B cell (primary cell): ENCODE data around the gene SLC6A1. TPM values are rescaled to one million over a fixed set of nuclear protein-coding genes. Genes with fewer than 3 reads are reported as not detected.

Experiments used
- ATAC-seq: fragments of 200-7000 bp; cut with Tn5 transposase; one replicate; pipeline ENCODE4 v1.10.0; 2021; ENCODE audit warnings: low read depth, mild to moderate bottlenecking, moderate number of reproducible peaks, moderate library complexity
- CTCF ChIA-PET: fragments of 350-600 bp; sonication (Branson Sonifier 250); formaldehyde crosslinking; loops from one replicate; lab custom pipeline; 2021; ENCODE audit warnings: antibody characterized with exemption, inconsistent platforms; lab: Charles Lee
- POLR2A ChIA-PET: fragments of 350-600 bp; sonication (Branson Sonifier 250); formaldehyde crosslinking; loops from one replicate; lab custom pipeline; 2021; ENCODE audit warnings: antibody characterized with exemption; lab: Charles Lee
- DNase-seq: peaks from one replicate; pipeline ENCODE4 v3.0.0; 2013
- H2AFZ ChIP-seq: 2 replicates; pipeline ENCODE4 v1.6.1; 2012; ENCODE audit warnings: mild to moderate bottlenecking, low read depth, low read length; ENCODE audit not compliant: insufficient read depth, poor library complexity, severe bottlenecking
- H3K27ac ChIP-seq, 2 donors: 1 replicate in 1 of 2; 2 replicates in 1 of 2; pipeline ENCODE4 v1.5.1; 2012 to 2013; ENCODE audit warnings: low read length in 2 of 2, mild to moderate bottlenecking in 2 of 2, moderate library complexity in 1 of 2
- H3K27me3 ChIP-seq, 4 experiments: fragments of 200-600 bp in 1 of 4; sonication (generic) in 1 of 4; replicated peaks in 1 of 4; 1 replicate in 2 of 4; 2 replicates in 2 of 4; pipeline versions ENCODE4 v1.6.1 to v1.7.0; 2013 to 2016; ENCODE audit warnings: low read length in 3 of 4, mild to moderate bottlenecking in 2 of 4, mixed read lengths in 1 of 4, moderate library complexity in 1 of 4; ENCODE audit not compliant: insufficient read depth in 4 of 4, control insufficient read depth in 3 of 4; ENCODE audit errors: control extremely low read depth in 1 of 4
- H3K36me3 ChIP-seq, 2 experiments: replicated peaks in 1 of 2; 1 replicate in 1 of 2; 2 replicates in 1 of 2; pipeline versions ENCODE4 v1.6.1 to v1.7.1; 2013; ENCODE audit warnings: low read length in 1 of 2; ENCODE audit not compliant: insufficient read depth in 2 of 2, control insufficient read depth in 1 of 2; ENCODE audit errors: control extremely low read depth in 1 of 2, extremely low read depth in 1 of 2
- H3K4me1 ChIP-seq, 2 donors: fragments of 200-600 bp in 1 of 2; sonication (generic) in 1 of 2; 1 replicate in 1 of 2; 2 replicates in 1 of 2; pipeline versions ENCODE4 v1.5.1 to v1.6.1; 2013 to 2017; ENCODE audit warnings: low read length in 2 of 2; ENCODE audit not compliant: control insufficient read depth in 2 of 2, insufficient read depth in 2 of 2
- H3K4me2 ChIP-seq: replicated peaks from 2 replicates; pipeline ENCODE3; 2012; ENCODE audit warnings: mild to moderate bottlenecking, low read depth, low read length; ENCODE audit not compliant: poor library complexity, severe bottlenecking
- H3K4me3 ChIP-seq, 5 experiments: fragments of 200-600 bp in 1 of 5; sonication (generic) in 1 of 5; 1 replicate in 3 of 5; 2 replicates in 2 of 5; pipeline versions ENCODE4 v1.5.1 to v1.7.0; 2011 to 2016; ENCODE audit warnings: low read length in 4 of 5, mild to moderate bottlenecking in 4 of 5, low read depth in 2 of 5, control low read depth in 1 of 5, moderate library complexity in 1 of 5; ENCODE audit not compliant: insufficient read depth in 1 of 5; ENCODE audit errors: control extremely low read depth in 1 of 5, extremely low read depth in 1 of 5
- H3K79me2 ChIP-seq: fragments of 200-600 bp; sonication (generic); one replicate; pipeline ENCODE4 v1.6.0; 2016; ENCODE audit warnings: low read length; ENCODE audit not compliant: control insufficient read depth, insufficient read depth
- H3K9ac ChIP-seq: fragments of 200-600 bp; sonication (generic); 2 replicates; pipeline ENCODE4 v1.6.1; 2017; ENCODE audit warnings: mild to moderate bottlenecking, low read length, moderate library complexity
- H3K9me3 ChIP-seq, 3 donors: one replicate each; pipeline versions ENCODE4 v1.6.1 to v1.7.1; 2013; ENCODE audit warnings: low read length in 2 of 3; ENCODE audit not compliant: control insufficient read depth in 2 of 3, insufficient read depth in 1 of 3; ENCODE audit errors: control extremely low read depth in 1 of 3
- H4K20me1 ChIP-seq: 2 replicates; pipeline ENCODE4 v1.6.0; 2012; ENCODE audit warnings: mild to moderate bottlenecking, low read length; ENCODE audit not compliant: insufficient read depth, control insufficient read depth, poor library complexity, severe bottlenecking
- H3K27ac Mint-ChIP-seq: one replicate; pipeline ENCODE4 v1.8.0; 2021; ENCODE audit warnings: mixed read lengths
- H3K27me3 Mint-ChIP-seq: one replicate; pipeline ENCODE4 v1.8.0; 2021; ENCODE audit warnings: mixed read lengths
- H3K4me1 Mint-ChIP-seq: one replicate; pipeline ENCODE4 v1.8.0; 2021; ENCODE audit warnings: mixed read lengths
- H3K4me3 Mint-ChIP-seq: one replicate; pipeline ENCODE4 v1.8.0; 2021; ENCODE audit warnings: mixed read lengths
- H3K9me3 Mint-ChIP-seq: one replicate; pipeline ENCODE4 v1.8.0; 2022; ENCODE audit warnings: mixed read lengths; ENCODE audit not compliant: insufficient read depth
- CTCF ChIP-seq: fragments of 200-600 bp; IDR thresholded peaks from one replicate; pipeline ENCODE4 v1.8.0; 2022; ENCODE audit warnings: antibody characterized with exemption, mild to moderate bottlenecking
- EZH2 ChIP-seq: IDR thresholded peaks from 2 replicates; pipeline ENCODE4 v1.6.1; 2012; ENCODE audit warnings: borderline replicate concordance, low read depth, mild to moderate bottlenecking, moderate library complexity, low read length; ENCODE audit not compliant: insufficient read depth, poor library complexity, severe bottlenecking
- WGBS: methylation state at CpG from one replicate; pipeline ENCODE4 v1.1.5; 2013; ENCODE audit warnings: missing lambda C conversion rate; ENCODE audit not compliant: insufficient coverage; 5-methylcytosine and 5-hydroxymethylcytosine counted together
- intact Hi-C: fragments of 100-400 bp; cut with micrococcal nuclease; formaldehyde crosslinking; loops from one replicate; pipeline ENCODE4 v1.10.0; 2022
- polyA plus RNA-seq: library from polyadenylated mRNA; depleted of rRNA; stranded (reverse); fragments of >200 nt; gene quantifications from 2 replicates; pipeline ENCODE4 v1.2.3, GENCODE V29; 2012
- total RNA-seq, 2 donors: library from RNA; stranded (reverse); fragments of 120-200 nt in 1 of 2; gene quantifications; 1 replicate in 1 of 2; 2 replicates in 1 of 2; pipeline versions ENCODE4 v1.2.3 to v1.2.4, GENCODE V29; 2013 to 2022

SLC6A1 gene
- total and polyA plus RNA-seq, 2 donors (not counting 1 experiment from before 2014, with no cell fraction given), result not detected

- Mint-ChIP-seq H3K4me1 (peaks cover 3% of the 10 kb centered on the region), H3K27me3 (peaks cover 39% of the 10 kb centered on the region), H3K4me3 (no peak overlapping the region), H3K9me3 (no peaks in the 10 kb centered on the region), H3K27ac (no peak overlapping the region)
- no peak for TF ChIP-seq CTCF
- TF ChIP-seq EZH2, result no peak
- no peak overlapping the region for H3K4me2 ChIP-seq
- no peak overlapping the region for H3K9ac ChIP-seq
- H3K79me2 ChIP-seq, result no peaks in the 10 kb centered on the region
- intact Hi-C loops, result no loop called here
- no peaks in the 10 kb centered on the region for H4K20me1 ChIP-seq
- CTCF ChIA-PET, result interaction anchor here (0.5 to 0.6 kb wide), 2 partner anchors 18 to 674 kb away, joined by 3 read pairs; no protein-coding TSS in a partner anchor
- H3K27me3 ChIP-seq, result peaks cover 0 to 30% (median 10%) of the 10 kb centered on the region in 4 experiments
- peaks cover 0 to 6% (median 0%) of the 10 kb centered on the region in 3 donors for H3K9me3 ChIP-seq
- H2AFZ ChIP-seq, result no peak overlapping the region
- no peak overlapping the region for H3K27ac ChIP-seq
- DNase-seq, result no peak
- H3K4me3 ChIP-seq, result no peak overlapping the region
- 82% methylated on average over 5 of the region's 5 CpGs for WGBS
- no peaks in the 10 kb centered on the region for H3K36me3 ChIP-seq
- peaks cover 0 to 4% of the 10 kb centered on the region in 2 donors for H3K4me1 ChIP-seq
- no peak for ATAC-seq
- POLR2A ChIA-PET, result interaction anchor here (0.6 kb wide), 1 partner anchor 225 kb away, joined by 6 read pairs; no protein-coding TSS in a partner anchor
Measured at GRCh38 chr3:10996345-10997013, 3.9 kb downstream of the SLC6A1 start.

GRCh38 chr3:10997196-10997595, 4.6 kb downstream of the SLC6A1 start:
- H3K36me3 ChIP-seq, result no peaks in the 10 kb centered on the region
- H3K27ac ChIP-seq, result no peak overlapping the region
- no peak for ATAC-seq
- POLR2A ChIA-PET, result no interaction called here
- TF ChIP-seq EZH2, result no peak
- TF ChIP-seq CTCF, result no peak
- no peak overlapping the region for H3K4me3 ChIP-seq
- peaks cover 0 to 23% (median 6%) of the 10 kb centered on the region in 4 experiments for H3K27me3 ChIP-seq
- no peak overlapping the region for H2AFZ ChIP-seq
- H3K9ac ChIP-seq, result no peak overlapping the region
- no peaks in the 10 kb centered on the region for H4K20me1 ChIP-seq
- no peaks in the 10 kb centered on the region for H3K79me2 ChIP-seq
- H3K9me3 ChIP-seq, result peaks cover 0 to 6% (median 0%) of the 10 kb centered on the region in 3 donors
- WGBS, result 87% methylated on average over 3 of the region's 5 CpGs
- Mint-ChIP-seq H3K4me1 (no peaks in the 10 kb centered on the region), H3K4me3 (no peak overlapping the region), H3K27me3 (peaks cover 33% of the 10 kb centered on the region), H3K27ac (no peak overlapping the region), H3K9me3 (no peaks in the 10 kb centered on the region)
- CTCF ChIA-PET, result no interaction called here
- peaks cover 0 to under 1% of the 10 kb centered on the region in 2 donors for H3K4me1 ChIP-seq
- no peak overlapping the region for H3K4me2 ChIP-seq
- intact Hi-C loops, result no loop called here
- DNase-seq, result no peak
